ENCODE data around the gene ATP6AP1.
"Not testable (repeated sequence)": the region's sequence is repeated elsewhere in the genome, so short reads cannot be mapped to it uniquely, and the experiment has no call there.

Gene ATP6AP1

DNA sequence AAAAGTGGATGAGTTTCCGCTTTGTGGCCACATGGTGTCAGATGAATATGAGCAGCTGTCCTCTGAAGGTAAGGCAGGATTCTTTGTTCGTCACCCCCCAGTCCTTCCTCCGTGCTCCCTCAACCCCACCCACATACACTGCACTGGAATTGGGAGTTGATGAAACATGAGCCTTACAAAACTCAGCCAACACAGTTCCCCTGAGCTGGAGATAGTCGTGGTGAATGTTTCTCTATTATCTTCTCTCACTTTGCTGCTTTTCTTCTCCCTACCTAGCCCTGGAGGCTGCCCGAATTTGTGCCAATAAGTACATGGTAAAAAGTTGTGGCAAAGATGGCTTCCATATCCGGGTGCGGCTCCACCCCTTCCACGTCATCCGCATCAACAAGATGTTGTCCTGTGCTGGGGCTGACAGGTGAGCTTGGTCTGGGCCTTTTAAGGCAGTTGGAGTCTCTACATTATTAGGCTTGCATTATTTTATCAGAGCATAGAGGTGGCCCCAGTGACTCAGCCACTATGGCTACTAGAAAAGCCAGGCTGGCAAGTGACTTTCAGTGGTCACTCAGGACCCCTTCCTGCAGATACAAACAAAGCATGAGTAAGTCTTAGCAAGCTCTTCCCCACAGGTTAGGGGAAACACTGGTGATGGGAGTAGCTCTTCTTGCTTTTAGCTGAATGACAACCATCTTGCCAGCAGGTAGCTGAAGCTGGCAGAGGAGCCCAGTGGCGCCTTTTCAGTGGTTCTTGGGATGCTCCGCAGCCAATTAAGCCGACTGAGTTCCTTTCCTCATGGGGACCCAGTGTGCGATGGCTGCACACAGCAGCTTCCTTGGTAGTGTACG is 28.7 kb upstream of the ATP6AP1 start:
- DNase-seq, result no peak

DNA sequence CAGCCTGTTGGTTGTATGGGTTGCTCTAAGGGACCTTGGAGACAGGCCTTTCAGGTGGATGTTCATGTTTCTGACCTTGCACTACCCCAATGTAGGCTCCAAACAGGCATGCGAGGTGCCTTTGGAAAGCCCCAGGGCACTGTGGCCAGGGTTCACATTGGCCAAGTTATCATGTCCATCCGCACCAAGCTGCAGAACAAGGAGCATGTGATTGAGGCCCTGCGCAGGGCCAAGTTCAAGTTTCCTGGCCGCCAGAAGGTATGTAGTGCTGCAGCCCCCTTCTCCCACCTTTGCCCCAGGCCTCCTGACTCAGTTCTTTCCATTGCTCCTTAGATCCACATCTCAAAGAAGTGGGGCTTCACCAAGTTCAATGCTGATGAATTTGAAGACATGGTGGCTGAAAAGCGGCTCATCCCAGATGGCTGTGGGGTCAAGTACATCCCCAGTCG is 28.1 kb upstream of the ATP6AP1 start:
- DNase-seq, result not testable (repeated sequence)

DNA sequence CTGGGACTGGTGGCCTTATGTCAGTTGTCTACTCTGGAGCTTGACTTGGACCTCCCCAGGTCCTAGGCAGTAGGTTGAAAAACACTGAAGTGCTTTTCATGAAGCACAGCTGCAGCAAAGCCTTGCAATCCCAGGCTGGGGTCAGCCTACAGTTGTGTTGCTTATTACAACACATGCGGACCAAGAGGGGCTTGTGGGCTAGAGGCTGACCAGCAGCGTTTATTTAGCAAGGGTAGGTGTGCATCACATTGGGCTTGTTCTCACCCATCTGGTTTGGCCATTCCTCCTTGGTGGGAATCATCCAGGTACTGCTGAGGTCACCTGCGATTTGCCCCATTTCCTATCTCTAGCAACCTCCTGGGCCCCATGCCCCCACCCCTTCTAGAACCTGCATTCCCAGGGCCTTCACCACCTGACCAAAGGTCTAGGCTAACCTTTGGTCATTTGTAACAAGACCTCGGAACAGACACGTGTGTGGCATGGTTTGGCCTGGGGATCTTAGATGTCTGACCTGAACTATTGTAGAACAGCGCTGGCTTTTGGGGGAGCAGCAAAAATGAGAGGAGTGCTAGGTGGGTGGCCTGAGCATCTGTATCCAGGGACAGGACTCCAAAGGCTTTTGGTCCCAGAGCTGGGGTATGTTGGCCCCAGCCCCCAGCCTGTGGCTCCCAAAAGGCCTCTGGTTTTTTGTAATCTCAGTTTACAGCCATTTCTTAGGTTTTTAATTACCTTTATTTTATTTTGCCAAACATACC is 27.3 kb upstream of the ATP6AP1 start:
- no peak for DNase-seq

DNA sequence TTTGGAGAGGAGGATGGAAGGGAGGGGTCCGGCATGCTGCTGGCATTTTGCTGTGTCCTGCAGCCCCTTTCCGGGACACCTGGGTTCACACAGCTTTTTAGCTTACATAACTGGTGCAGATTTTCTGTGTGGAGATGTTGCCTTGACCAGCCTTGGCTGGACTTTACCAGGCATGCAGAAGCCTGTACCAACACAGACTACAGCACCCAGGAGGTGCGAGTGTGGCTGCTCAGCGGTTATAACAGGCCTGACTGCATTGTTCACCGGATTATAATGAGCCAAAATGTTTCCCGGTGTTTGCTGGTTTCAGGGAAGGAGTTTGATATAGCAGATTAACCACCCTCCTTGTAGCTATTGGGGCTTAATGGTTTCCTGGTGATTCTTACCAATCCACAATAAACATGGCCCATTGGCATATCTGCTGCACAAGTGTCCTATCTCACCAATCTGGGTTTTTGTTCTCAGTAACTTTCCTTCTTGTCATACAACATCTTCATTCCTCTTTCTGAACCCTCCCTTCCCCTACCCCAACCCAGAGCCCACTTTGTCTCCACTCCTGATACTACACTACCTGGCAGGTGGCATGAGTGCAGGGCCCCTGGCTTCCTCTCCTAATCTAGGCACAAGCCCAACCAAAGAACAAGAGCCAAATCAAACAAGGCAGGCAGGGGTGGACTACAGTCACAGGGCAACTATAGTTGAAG is 26.4 kb upstream of the ATP6AP1 start:
- DNase-seq, result no peak

DNA sequence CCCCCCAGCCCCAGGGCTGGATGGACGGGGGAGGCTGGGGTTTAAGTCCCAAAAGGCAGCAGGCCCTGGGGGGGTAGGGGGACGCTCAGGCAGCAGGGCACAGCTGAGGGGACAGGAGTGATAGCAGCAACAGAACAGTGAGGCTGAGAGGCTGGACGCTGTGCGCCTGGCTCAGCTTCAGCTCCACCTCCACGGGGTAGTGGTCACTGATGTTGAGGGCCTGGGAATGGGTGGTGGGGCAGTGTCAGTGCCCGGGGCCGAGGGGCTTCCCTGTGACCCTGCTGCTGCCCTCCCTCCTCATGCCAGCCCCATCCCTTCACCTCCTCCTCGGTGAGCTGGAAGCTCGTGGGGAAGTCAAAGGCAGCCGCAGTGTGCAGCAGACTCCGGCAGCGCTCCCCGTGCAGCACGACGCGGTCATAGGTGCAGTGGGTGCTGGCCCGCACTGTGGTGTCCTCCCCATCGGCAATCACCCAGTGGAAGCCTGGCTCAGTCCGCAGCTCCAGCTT is 25.8 kb upstream of the ATP6AP1 start:
- DNase-seq, result no peak

DNA sequence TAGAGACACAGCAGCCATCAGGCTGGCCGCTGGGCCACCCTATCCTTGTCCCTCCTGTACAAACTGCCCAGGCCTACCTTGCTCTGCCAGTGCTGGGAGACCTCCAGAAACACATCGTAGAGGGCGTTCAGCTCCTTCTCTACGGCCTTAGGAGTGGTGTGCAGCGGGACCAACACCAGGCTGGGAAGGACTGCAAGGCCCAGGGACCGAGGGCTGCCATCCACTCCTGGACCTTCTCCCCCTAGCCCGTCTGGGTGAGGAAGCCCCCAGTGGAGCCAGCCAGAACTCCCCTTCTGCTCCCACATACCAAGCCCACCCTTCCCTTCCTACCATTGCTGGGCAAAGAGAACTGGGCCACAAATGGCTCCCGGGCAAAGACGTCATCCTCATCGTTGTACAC is 25.3 kb upstream of the ATP6AP1 start:
- DNase-seq, result no peak

DNA sequence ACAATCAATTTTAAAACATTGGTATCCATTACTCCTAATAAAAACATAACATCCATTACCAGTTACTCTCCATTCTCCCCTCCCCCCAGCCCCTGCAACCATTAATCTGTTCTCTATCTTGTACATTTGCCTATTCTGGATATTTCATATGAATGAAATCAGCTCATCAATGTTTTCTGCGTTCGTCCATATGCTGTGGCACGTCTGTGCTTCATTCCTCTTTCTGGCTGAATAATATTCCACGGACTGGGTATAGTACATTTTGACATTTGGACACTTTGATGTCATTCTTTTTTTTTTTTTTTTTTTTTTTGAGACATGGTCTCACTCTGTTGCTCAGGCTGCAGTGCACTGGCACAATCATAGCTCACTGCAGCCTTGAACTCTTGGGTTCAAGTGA is 24.6 kb upstream of the ATP6AP1 start:
- DNase-seq, result no peak

DNA sequence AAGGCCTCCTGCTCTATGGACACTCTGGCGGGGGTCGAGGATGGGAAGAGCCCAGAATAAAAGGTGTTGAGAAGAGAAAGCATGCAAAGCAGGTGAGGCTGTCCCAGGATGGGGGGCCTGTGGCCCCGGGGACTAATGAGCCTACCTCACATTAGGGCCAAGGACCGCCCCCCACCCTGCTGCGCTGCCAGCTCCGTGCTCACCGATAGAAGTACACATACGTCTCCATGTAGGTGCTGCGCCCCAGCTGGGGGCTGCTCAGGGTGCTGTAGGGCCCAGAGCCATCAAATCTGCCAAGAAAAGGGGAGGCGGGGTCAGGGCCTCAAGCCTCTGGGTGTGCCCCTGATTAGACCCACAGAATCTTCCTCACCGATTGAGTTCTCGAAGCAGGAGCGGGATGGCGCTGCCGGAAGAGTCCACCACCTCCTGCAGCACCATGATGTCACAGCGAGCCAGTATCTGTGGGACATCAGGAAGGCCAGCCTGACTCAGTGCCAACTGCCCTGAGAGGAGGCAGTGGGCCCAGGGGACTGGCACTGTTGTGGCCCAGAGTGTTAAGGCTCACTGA is 23.8 kb upstream of the ATP6AP1 start:
- no peak for DNase-seq

DNA sequence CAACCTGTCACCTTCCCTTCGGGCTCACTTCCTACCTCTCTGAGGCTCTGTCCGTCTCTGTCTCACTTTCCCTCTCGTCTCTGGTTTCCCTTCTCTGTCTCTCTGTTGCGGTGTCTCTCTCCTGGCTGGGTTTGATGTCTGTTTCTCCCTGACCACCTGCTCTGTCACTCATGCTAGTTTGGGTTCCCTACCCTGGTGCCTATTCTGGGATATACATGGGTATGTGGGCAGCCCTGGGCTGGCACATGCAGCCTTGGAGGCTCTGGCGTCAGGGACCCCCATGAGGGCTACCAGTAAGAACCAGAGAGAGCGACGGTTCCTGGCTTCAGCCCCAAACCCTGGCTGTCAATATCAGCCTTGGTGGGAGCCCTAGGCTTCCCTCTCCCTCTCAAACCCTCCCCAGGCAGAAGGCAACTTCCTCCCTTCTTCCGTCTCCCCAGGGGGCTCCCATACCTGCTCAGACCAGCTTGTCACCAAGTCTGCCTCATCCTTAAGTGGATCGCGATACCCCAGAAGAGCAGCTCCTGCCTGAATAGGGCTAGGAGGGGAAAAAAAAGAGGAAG is 19.7 kb upstream of the ATP6AP1 start:
- no peak for DNase-seq

DNA sequence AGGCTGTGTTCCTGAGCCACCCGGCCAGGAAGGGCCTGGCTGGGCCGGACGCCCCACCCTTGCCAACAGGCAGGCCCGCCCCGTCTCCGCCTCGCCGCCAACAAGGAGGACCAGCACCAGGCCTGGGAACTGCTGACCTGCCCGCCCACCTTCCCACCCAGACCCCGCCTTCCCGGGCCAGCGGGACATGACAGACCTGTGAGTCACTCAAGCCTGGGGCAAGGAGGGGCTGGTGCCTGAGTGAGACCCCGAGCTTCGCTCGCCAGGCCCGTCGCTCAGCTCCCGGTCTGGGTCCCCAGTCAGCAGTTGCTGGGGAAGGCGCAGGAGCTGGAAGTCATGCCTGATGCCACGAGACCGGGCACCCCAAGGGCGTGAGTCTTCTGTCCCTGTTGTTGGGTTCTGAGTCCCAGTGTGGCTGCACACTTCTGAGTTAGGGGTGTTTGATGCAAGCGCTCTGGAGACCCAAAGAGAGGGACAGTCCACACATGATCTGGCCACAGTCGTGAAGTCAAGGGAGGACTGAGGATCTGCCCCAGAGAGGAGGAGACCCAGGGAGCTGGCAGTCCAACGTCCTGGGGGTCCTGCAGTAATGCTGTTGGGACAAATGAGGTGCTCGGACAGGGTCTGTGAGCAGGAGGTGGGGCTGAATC is 19.1 kb upstream of the ATP6AP1 start, which contains the start of gene DNASE1L1:
TSS of gene DNASE1L1 (minus strand) at position 33 of the 650 bp plus-strand sequence. CDS start 3,686 bp downstream, outside the sequence.
- DNase-seq, result no peak

DNA sequence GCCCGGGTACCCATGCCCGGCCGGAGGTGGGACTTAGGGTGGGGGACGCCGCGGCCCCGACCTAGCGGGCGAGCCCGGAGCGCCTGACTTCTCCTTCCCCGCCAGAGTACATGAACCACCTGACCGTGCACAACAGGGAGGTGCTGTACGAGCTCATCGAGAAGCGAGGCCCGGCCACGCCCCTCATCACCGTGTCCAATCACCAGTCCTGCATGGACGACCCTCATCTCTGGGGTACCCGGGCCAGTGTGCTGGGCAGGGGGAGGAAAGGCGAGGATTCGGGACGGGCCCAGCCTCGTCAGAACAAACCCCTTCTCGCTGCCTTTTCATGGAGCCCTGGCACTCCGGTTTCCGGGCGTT is 16.5 kb upstream of the ATP6AP1 start:
- DNase-seq, result peak; percentile 5

DNA sequence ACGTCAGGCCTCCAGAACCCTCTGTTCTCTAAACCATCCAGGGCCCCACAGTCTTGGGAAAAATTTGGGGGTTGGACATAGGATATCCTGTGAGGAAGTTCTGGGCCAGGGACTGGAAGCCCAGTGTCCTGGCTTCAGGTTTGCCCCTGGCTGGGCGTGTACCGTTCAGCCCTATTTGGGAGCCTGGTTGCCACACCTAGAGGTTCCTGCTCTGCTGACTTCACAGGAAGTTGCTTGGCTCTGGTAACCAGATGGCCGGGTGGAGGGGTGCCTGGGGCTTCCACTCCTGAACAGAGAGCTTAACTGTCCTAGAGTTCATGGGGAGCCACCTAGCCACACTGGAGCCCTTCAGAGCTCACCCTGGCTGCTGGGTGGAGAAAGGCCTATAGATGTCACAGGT is 16.0 kb upstream of the ATP6AP1 start:
- DNase-seq, result no peak

DNA sequence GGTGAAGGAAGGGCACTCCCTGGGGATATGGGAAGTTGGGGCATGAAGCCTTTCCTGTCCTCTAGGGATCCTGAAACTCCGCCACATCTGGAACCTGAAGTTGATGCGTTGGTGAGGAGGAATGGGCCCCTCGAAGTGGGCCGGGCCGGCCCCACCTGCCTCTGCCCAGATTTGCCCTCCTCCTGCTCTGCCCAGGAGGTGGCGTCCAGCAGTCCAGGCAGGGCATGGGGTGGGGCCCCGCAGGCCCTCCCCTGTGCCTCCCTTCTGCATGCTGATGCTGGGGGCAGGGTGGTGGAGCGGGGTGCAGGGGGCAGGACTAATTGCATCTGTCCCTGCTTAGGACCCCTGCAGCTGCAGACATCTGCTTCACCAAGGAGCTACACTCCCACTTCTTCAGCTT is 15.3 kb upstream of the ATP6AP1 start:
- DNase-seq, result no peak

DNA sequence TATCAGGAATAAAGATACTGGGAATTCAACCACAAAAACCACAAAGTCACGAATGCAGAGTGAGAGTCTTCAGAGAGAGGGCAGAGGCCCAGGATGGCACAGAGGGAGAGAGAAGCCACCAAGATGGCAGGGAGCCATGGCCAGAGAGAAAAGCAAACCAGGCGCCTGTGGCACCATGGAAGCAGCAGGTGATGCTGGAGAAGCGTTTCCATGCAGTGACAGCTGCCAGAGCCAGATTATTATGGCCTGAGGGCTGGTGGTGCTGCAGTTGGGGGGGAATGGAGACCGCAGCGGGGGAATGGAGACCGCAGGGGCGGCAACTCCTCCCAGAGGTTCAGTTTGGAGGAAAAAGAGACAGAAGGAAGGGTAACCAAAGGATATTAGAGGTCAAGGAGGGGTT is 11.3 kb upstream of the ATP6AP1 start:
- no peak for DNase-seq

DNA sequence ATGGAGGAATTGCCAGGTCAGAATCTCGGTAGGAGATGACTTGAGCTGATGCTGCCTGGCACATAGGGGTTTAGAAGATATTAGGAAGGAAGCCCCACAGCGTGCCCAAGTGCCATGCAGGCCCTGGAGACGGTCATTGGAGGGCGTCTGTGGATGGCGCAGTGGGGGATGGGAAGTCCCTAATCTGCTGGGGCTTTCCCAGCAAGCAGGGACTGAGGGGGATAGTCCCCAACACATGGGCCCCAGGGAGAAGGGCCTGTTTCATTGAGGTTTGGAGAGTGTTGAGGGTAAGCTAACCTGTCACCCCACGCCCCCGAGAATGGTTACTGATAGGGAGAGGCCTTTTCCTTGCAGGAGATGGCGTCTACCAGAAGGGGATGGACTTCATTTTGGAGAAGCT is 9.3 kb upstream of the ATP6AP1 start:
- DNase-seq, result no peak

DNA sequence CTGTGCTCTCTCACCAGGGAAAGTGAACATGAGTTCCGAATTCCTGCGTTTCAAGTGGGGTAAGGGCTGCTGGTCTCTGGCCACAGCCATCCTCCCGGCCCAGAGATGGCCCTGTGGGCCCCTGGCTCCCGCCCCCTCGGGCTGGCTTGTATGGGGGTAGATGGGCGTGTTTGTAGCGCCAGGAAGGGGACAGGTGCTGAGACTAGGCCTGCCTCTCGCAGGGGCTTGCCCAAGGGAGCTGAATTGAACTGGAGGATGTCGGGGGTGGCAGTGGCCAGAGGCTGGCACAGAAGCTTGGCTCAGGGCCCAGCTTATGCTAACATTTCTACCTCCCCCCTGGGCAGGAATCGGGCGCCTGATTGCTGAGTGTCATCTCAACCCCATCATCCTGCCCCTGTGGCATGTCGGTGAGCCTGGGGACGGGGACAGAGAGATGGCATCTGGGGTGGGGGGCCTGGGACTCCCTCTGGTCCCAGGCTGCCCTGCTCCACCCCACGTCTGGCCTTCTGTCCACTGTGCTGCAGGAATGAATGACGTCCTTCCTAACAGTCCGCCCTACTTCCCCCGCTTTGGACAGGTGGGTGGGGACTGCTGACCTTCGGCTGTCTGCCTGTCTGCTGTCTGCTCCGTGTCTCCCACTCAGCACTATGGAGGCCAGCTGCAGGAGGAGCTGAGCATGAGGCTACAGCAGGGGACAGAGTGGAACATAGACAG is 8.6 kb upstream of the ATP6AP1 start:
- DNase-seq, result no peak

DNA sequence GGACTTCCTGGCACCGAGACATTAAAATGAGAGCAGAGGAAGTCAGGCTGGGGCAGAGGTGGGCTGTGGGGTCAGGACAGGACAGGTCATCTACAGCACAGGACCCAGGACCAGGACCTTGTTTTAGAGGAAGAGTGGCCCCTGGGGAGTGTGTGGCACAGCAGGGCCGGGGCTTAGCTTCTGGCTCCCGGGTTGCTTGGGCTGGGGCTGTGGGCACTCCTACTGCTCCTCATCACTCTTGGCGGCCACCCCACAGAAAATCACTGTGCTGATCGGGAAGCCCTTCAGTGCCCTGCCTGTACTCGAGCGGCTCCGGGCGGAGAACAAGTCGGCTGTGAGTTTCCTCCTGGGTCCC is 8.1 kb upstream of the ATP6AP1 start:
- DNase-seq, result no peak

DNA sequence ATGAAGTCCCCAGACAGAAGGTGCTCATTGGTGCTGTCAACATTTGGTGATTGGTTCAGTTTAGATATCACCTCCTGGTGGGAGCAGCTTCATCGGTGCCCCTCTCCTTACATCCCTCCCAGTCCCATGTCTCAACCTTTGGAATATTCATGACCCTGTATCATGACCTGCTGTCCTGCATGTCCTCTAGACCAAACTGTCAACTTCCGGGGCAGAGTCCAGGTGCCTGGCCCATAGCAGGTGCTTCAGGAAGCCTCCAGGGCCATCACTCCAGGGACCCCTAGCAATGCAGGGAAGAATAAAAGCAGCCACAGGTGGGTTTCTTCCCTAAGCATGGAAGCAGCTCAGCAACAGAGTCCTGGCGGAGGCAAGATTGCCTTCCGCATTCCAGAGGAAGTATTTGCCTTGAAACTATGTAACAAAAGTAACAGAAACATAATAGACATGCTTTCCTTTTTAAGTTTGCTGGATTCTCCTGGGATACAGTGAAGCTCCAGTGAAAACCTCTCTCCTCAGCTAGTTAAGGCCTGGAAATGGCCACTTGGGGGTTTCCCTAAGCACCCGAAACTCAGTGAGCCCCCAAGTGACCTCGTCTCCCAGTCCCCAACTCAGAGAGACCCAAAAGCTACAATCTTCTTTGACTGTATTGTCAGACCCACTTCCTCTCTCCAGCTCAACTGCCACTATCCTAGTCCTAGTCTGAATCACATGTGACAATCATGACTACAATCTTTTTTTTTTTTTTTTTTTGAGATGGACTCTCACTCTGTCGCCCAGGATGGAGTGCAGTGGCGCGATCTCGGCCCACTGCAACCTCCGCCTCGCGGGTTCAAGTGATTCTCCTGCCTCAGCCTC is 1.3 kb upstream of the ATP6AP1 start:
- DNase-seq, result no peak

DNA sequence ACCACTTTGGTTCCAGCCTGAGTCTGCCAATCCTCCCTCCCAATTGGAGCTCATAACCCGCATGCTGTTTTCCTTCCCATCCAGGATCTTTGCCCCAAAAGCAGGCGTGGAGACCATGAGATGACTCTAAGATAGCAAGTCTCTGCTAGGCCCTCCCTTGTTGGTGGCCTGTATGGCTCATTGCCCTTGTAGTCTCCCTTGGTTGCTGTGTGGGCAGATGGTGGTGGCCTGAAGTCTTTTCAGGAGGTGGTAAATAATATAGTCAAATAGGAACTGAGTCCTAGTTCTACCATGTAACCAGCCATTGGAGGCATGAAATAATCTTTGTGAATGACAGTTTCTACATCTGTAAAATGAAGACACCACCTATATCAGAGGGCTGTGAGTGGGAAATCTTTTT is 1.2 kb downstream of the ATP6AP1 start:
- DNase-seq, result no peak

DNA sequence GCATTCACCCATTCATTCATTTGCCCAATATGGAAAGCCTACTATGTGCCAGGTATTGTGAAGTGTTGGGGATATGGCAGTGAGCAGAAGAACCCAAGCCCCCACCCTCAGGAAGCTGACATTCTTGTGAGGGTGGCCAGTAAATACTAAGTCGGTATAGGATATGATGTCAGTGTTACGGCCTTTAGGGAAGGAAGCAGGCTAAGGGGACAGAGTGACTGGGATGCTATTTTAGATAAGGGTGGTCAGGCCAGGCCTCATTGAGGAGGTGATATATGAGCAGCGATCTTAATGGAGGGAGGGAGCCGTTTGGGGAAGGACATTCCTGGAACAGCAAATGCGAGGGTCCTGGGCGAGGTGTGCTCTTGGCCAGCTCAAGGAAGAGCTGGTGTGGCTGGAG is 2.0 kb downstream of the ATP6AP1 start:
- no peak for DNase-seq

DNA sequence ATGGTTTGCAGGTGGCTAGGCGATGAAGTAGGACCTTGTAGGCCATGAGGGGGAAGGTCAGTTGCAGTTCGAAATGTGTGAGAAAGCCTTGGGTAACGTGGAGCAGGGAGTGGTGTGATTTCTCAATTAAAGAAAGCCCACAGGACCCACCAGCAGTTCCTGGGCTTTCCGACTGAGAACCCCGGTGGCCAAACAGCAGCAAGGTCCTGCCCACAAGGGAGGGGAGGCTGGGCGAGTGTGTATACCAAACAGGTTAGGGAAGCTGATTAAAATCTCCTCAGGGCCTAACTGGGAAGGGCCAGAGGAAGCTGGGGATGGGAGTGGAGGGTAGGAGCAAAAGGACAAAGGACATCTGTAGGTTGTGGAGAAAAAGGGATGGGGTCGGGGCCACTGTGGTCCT is 2.4 kb downstream of the ATP6AP1 start:
- DNase-seq, result no peak
